GM19240 (cell line): ENCODE results near the gene CHCHD6.

Experiments
- DNase-seq: peaks from one replicate; pipeline ENCODE4 v3.0.0; 2011; ENCODE audit warnings: low spot score; ENCODE audit not compliant: insufficient read length

CHCHD6 gene

DNA sequence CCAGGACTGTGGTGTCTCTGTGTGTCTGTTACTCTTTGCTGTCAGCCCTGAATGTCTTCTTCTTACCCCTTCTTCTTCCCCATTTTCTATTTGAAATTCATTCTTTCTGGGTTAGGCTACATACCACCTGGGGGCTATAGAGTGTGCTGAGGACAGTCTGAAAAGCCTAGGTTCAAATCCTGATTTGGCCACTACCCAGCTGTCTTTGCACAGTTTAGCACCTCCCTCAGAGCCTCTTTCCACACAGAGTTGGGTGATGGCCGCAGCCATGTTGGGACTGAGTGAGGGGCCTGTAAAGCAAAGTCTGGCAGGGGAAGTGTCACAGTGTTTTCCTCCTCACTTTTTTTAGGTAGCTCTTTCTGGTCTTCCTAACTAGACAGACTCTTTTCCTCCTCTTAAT lies 113.7 kb downstream of the CHCHD6 start:
- no peak for DNase-seq

DNA sequence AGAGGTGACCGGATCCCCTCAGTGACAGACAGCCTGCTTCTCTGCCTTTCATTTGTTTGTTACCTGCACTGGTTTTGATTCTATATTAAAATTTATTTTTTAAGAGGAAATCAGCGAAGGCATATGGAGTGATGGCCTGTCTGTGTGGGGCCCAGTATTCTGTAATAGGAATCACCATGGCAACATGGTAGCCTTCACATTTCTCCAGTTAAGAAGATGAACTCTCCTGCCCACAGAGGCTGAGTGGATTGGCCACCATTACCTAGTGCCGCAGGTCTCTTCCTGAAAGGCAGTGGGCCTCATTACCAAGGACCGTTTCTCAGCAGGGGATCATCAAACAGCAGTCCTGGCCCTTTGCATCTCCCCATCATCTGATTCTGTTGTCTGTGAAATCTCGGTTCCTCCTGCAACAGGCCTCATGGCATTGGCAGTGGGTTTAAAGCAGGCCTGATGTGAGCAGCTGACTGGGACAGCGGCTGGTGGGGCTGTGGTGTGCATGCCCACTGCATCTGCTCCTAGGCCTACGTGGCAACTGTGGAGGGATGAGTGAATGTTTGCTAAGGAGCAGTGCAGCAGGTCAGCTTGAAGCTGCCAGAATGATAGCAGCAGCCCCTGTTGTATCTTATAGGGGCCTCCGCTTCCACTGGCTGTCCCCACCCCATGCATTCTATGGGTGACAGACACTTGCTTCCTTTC lies 114.5 kb downstream of the CHCHD6 start:
- DNase-seq, result no peak

DNA sequence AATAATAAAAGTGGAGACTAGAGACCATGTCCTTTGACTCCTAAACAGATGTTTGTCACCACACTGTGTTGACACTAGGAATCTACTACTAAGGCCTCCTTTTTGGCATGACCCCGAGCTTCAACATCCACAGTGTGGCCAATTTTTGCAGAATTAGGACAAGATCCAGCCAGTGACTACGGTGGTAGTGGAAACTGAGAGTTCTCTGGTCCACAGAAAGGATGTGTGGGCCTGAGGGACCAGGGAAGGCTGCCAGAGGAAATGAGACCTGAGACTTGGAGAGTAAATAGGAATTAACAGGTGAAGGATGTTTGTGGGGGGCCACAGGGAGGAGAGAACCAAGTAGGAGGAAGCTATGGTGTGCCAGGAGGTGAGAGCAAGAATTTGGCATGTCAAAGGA lies 122.7 kb downstream of the CHCHD6 start:
- DNase-seq, result no peak

GRCh38 chr3:126827121-126827520 lies 123.1 kb downstream of the CHCHD6 start:
- DNase-seq, result no peak

- DNase-seq, result no peak
Measured at GRCh38 chr3:126828306-126828705, 124.3 kb downstream of the CHCHD6 start.

- DNase-seq, result no peak
Measured at GRCh38 chr3:126832933-126833332, 128.9 kb downstream of the CHCHD6 start.

- no peak for DNase-seq
Measured at GRCh38 chr3:126834596-126835471, 130.8 kb downstream of the CHCHD6 start.

DNA sequence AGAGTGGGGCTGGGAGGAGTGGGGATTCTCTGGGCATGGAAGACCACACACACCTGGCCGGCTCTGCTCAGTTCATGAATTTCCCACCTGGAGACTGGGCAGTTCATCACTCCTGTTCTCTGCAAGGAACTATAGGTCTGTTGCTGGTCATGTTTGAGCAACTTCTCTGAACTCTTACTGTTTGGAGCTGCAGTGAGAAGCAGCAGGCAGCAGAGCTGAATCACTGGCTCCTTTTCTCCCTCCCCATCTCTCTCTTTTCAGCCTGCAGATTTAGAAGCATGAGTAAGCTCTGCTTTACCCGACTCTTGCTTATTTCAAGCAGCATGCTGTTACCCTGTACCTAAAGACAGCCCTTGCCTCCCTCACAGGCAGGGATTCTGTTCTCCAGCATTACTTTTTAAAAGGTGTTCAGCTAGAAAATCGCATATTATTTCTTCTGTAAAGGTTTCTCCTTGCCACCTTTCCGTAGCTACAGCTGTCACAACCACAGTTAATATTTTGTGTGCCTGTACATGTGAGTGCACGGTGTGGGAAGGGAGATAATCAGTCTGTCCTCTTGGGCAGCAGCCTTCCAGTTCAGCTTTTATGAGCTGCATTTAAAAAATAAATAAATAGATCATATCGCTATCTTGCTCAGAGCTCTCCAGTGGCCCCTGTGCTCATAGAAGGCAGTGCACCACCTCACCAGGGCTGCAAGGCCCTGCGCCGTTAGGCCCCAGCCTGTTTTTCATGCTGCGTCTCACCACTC lies 131.6 kb downstream of the CHCHD6 start:
- no peak for DNase-seq

GRCh38 chr3:126836220-126836860 lies 132.3 kb downstream of the CHCHD6 start:
- no peak for DNase-seq

- DNase-seq, result no peak
Measured at GRCh38 chr3:126837773-126838172, 133.7 kb downstream of the CHCHD6 start.

- no peak for DNase-seq
Measured at GRCh38 chr3:126845920-126846715, 142.1 kb downstream of the CHCHD6 start.

- DNase-seq, result no peak
Measured at GRCh38 chr3:126847061-126847460, 143.0 kb downstream of the CHCHD6 start.

DNA sequence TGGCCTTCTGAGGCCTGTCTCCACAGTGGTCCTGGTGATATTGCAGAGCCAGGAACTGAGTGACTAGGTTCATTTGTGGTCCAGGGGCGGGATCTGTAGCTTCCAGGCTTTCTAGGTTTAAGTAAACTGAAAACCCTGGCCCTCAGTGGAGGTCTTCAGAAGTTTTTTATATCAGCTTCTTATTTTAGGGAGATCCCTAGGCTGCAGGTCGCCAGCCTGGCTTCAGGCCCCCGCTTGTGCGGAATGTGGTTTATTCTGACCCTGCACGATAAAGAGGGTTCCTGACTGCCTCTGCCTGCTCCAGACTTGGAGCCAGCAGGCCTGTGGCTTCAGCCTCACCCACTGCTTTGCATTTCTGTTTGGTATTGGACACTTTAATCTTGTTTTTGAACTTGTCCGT lies 145.0 kb downstream of the CHCHD6 start:
- DNase-seq, result no peak

- no peak for DNase-seq
Measured at GRCh38 chr3:126849768-126850167, 145.7 kb downstream of the CHCHD6 start.

- no peak for DNase-seq
Measured at GRCh38 chr3:126850370-126851085, 146.5 kb downstream of the CHCHD6 start.

DNA sequence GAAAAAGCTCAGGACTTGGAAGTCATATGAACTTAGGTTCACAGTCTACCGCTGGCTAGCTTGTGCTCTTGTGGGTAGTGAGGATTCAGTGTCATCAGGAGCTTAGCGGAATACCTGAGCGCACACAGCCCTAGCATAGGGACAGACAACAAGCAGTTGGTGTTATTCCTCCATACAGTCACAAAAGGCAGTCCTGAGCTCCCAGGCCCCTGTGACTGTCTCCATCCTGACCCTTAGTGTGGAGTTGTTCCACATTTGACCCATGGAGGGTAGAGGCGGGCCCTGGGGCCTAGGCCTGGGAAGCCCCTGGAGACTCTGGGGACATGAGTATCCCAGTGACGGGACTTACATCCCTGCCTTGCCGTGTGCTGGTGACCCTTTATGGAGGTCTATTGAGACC lies 147.3 kb downstream of the CHCHD6 start:
- no peak for DNase-seq

DNA sequence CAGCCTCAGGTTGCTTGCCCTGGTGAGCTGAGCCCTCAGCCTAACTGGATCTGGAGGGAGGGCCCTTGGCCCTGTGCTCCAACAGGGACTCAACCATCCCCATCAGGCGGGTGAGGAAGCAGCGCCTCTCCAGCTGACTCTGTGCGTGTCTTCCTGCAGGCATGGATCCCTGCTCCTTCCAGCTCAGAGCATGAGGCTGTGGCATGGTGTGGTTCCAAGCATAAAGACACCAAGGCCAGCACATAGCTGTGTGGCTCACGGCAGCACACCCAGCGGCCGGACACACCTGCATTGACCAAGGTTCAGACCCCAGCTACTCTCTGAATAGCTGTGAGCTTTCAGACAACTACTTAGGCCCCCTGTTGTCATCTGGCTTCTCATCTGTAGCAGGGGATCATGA lies 147.9 kb downstream of the CHCHD6 start:
- DNase-seq, result no peak

GRCh38 chr3:126852511-126852910 lies 148.5 kb downstream of the CHCHD6 start:
- DNase-seq, result no peak

DNA sequence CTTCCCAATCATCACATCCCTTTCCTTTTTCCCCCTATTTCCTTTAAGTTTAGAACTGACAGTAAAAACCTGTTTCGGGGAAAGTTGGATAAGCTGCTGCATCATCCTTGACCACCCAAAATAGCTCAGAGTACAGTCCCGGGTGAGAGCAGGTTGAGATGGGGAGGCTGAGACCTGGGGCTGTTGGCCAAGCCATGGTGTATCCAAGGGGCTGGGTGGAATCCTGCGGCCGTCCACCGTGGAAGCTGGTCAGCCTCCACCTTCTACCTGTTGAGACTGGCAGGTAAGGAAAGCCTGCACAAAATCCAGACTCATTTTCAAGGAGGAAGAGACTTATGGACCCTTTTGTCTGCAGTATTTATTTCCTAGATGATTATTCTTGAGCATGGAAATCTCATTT lies 150.6 kb downstream of the CHCHD6 start:
- DNase-seq, result no peak

- no peak for DNase-seq
Measured at GRCh38 chr3:126855374-126855773, 151.3 kb downstream of the CHCHD6 start.
